SK-N-MC (cell line): ENCODE measurements around the gene RPL18A.

ENCODE experiments used
- EZH2 ChIP-seq: fragments of 200-600 bp; sonication (generic); IDR thresholded peaks from one replicate; pipeline ENCODE4 v1.6.1; 2017; ENCODE audit warnings: antibody characterized with exemption
- FOXP2 ChIP-seq: optimal IDR thresholded peaks from 2 replicates; pipeline ENCODE3; 2011; ENCODE audit warnings: mild to moderate bottlenecking, moderate library complexity; ENCODE audit not compliant: insufficient read depth; ENCODE audit errors: extremely low read length, control extremely low read depth
- POLR2AphosphoS5 ChIP-seq: IDR thresholded peaks from 2 replicates; pipeline ENCODE4 v1.6.1; 2012; ENCODE audit warnings: mild to moderate bottlenecking, low read depth, low read length, borderline replicate concordance

- TF ChIP-seq POLR2AphosphoS5, result no peak
- no peak for TF ChIP-seq EZH2
- no peak for TF ChIP-seq FOXP2
Observed at GRCh38 chr19:17843292-17843827, 16.4 kb upstream of the RPL18A start.
